ENCODE data around the gene NEUROG3.

DNA sequence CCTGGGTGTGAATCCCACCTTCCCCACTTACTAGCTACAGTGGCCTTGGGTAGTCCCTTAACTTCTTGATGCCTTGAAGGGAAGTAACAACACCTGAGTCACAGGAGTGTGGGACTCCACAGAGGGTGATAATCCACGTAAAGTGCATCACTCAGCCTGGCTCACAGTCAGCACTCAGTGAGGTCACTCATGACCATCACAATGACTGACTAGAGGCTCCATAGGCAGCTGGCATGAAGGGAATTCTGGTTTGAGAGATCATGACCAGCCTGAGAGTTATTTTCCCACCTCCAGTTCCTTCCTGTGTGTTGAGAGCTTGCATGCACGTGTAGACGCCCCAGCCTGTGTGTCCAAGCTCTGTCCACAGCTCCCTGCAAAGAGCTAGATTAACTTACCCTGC lies 34.8 kb downstream of the NEUROG3 start:
- TF ChIP-seq, protein P1, sequence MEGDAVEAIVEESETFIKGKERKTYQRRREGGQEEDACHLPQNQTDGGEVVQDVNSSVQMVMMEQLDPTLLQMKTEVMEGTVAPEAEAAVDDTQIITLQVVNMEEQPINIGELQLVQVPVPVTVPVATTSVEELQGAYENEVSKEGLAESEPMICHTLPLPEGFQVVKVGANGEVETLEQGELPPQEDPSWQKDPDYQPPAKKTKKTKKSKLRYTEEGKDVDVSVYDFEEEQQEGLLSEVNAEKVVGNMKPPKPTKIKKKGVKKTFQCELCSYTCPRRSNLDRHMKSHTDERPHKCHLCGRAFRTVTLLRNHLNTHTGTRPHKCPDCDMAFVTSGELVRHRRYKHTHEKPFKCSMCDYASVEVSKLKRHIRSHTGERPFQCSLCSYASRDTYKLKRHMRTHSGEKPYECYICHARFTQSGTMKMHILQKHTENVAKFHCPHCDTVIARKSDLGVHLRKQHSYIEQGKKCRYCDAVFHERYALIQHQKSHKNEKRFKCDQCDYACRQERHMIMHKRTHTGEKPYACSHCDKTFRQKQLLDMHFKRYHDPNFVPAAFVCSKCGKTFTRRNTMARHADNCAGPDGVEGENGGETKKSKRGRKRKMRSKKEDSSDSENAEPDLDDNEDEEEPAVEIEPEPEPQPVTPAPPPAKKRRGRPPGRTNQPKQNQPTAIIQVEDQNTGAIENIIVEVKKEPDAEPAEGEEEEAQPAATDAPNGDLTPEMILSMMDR (IDR thresholded peaks at IDR 0.05; ENCODE audit: low read depth, low read length) = no peak
- TF ChIP-seq POLR2A (IDR thresholded peaks at IDR 0.05; ENCODE audit: extremely low read depth, insufficient read length) (no peak), MYC (IDR thresholded peaks at IDR 0.05; ENCODE audit: low read depth, low read length) (no peak)
- TF ChIP-seq, protein P2, sequence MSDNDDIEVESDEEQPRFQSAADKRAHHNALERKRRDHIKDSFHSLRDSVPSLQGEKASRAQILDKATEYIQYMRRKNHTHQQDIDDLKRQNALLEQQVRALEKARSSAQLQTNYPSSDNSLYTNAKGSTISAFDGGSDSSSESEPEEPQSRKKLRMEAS (IDR thresholded peaks at IDR 0.05; ENCODE audit: low read depth, low read length) = no peak

All from NB4 (cell line).